GM20000 (cell line): Measurements from ENCODE around the gene ADAMTS19.

ENCODE experiments used
- DNase-seq: peaks from one replicate; pipeline ENCODE4 v3.0.0; 2012; ENCODE audit warnings: low spot score
- TF ChIP-seq, protein P1 (sequence below): IDR thresholded peaks from 2 replicates; pipeline ENCODE4 v1.5.1; 2012; ENCODE audit warnings: mild to moderate bottlenecking, control low read depth; ENCODE audit errors: extremely low read depth, missing control alignments

ADAMTS19 gene

DNA sequence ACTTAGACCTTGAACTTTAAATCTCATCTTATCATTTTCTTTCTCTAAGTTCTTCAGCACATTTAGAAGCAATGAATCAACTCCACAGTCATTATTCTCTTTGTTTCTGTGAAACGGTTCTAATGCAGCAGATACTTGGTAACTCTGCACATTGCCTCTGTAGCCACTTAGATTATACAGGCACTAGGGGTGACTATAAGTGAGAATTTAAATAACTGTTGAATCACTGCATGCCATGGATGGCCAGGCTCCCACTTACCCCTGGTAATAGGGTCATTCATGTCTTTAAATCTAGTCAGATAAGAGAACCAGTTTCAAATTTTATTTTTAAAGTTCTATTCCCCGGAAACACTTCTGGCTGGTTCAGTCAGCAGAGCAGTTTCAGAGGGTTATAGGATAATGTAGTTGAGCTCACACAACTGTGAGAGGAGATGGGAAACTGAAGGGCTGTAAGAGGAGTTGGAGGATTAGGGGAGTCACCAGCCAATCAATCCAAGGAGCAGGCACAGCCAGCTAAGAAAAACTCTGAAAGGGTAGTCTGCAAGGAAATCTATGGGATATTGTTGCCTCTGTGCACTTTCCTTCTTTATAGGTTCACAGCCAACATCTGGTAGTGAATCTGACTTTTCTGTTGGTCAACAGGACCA lies 283.6 kb downstream of the ADAMTS19 start:
- TF ChIP-seq, protein P1, sequence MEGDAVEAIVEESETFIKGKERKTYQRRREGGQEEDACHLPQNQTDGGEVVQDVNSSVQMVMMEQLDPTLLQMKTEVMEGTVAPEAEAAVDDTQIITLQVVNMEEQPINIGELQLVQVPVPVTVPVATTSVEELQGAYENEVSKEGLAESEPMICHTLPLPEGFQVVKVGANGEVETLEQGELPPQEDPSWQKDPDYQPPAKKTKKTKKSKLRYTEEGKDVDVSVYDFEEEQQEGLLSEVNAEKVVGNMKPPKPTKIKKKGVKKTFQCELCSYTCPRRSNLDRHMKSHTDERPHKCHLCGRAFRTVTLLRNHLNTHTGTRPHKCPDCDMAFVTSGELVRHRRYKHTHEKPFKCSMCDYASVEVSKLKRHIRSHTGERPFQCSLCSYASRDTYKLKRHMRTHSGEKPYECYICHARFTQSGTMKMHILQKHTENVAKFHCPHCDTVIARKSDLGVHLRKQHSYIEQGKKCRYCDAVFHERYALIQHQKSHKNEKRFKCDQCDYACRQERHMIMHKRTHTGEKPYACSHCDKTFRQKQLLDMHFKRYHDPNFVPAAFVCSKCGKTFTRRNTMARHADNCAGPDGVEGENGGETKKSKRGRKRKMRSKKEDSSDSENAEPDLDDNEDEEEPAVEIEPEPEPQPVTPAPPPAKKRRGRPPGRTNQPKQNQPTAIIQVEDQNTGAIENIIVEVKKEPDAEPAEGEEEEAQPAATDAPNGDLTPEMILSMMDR, result no peak
- DNase-seq, result no peak

DNA sequence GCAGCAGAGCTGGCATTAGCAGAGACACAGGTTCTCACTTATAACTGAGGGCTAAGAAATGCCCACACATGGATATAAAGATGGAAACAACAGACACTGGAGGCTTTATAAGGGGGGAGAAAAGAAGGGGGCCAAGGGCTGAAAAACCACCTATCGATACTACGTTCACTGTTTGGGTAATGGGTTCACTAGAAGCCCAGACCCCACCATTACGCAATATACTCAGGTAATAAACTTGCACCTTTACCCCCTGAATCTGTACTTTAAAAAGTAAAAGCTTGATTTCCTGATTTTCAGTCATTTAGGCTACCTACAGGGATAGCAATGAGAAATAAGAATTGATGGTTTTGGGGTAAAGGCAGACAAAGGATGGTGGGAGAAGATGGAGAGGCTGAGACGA lies 285.9 kb downstream of the ADAMTS19 start:
- TF ChIP-seq, protein P1, result no peak

DNA sequence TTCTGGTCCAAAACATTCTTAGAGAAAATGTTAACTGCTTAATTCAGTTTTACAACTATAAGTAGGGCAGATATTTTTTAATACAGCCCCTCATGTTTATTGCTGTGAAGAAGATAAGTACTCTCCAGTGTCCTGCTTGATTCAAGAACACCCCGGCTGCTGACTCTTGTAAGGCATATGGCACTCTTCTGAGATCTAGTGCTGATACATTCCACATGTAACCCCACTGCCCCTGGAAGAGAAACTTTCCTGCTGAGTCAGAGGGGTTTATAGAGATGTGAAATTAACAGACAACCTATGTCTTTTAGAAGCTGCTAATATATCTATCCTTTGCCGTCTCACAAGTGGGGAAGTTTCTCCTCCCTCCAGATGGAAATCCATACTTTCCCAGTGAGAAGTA lies 286.8 kb downstream of the ADAMTS19 start:
- no peak for DNase-seq

More for the DNA sequence above, 285.9 kb downstream of the ADAMTS19 start:
- DNase-seq, result no peak

DNA sequence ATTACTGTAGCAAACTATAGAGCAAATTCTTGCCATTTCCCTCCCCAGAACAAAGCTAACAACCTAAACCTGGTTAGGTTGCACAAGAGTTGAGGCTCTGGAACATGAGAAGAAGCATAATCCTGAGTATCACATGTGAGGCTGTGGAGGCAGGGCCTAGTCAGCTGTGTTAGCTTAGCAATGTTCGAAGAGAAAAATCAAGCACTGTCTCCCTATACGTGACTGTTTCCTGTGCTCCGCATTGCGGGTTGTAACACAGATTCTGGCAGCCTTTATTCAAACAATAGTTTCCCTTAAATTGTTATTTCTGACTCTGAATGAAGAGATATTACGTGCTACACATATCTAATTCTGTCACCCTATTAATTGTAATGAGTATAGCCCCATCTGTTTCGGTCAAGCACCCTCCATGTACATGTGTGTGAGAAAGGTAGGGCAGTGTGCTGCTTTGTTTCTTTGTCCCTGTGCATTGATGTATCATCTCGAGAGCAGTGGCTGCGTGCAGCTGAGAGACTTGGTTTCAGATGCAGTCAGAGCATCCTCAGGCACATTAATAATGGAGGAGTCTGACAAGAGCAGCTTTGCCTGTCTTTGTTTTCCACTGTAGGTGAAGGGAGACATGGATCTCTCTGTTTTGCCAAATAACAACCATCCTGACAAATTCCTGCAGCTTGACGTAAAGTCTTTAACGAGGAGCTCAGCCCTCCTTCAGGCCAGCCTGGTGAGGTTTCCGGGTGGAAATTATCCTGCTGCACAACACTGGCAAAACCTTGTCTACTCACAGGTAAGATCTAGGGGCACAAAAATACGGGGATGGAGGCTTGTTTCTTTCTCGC lies 287.7 kb downstream of the ADAMTS19 start, which contains the start of gene MINAR2:
Gene MINAR2 (plus strand): TSS at position 523 of the 836 bp plus-strand sequence. CDS start 97 bp downstream, at position 620.
- no peak for DNase-seq

More for the DNA sequence above, 286.8 kb downstream of the ADAMTS19 start:
- TF ChIP-seq, protein P1, result no peak

DNA sequence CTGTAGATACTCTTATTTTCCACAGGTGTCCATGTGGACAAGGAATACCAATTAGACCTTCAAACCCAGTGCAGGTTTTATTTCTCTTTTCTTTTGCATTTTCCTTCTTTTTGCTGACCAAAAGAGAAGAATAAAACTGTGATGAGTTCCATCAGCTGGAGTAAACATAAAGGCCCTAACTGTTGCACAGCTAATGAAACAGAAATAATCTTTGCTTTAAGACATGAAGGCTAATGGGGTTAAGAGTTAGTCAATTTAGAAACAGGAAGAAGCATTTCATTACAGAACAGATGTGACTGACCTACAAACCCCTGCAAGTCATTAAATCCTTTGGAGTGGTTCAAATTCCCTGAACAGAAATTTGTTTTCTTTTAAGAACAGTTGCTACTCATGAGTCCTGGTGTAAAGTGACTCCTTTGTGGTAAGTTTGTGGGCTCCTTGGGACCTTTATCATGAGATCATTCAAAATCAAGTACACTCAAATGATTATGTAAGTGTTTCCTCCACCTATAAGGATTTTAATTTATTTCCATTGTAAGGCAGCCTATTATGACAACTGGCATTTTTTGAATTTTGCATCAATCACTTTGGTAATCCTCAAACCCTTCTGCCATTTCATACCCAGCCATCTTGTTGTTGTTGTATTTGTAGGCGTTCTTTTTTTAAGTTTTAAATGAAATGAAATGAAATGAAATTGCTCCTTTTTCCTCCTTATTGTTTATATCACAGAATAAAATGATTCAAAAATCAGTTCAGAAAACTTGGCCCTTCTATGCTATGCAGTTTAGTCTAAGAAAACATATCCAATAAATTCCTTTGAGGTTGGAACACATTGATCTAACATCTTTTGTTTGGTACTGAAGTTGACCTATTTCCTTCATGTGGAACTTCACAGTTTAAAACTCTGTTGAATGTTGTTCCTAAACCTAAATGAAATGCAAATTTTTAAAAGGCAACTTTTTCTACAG lies 289.1 kb downstream of the ADAMTS19 start:
- no peak for DNase-seq
- TF ChIP-seq, protein P1, result no peak

More for the DNA sequence above, 287.7 kb downstream of the ADAMTS19 start, which contains the start of gene MINAR2:
- TF ChIP-seq, protein P1, result no peak

DNA sequence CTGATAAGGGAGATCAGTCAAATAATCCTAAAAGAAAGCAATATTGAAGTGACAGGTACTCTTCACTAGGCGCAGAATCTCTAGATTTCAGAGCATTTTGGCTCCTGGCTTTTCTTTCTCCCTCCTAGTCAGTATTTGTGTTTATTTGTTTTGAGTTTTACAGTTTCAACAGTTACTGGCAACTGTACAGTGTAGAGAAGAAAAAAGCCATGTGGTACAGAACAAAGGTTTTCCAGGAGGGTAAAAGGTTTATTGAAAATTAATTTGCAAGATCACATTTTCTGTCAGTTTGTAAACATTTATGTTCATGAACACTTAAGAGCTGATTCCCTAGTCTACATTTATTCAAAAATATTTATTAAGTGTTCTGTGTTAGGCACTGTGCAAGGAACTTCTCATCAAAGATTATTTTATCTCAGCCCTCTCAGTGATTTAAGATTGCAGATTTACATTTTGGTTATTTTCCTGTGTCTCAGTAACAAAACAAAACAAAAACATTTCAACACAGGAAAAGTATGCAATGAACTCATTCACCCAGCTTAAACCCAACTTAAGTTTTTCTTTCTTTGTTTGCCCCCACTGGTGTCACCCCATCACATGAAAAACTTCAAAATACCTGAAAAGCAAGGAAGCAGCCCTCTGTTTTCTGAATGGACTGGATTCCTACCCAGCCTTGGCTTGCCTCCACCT lies 300.7 kb downstream of the ADAMTS19 start:
- TF ChIP-seq, protein P1, result no peak
- no peak for DNase-seq
